Left lobe of liver (tissue), 2 donors: ENCODE measurements around the gene HJURP. TPM values are rescaled to one million over a fixed set of nuclear protein-coding genes. Genes with fewer than 3 reads are reported as not detected.

Source experiments
- ATAC-seq: fragments of 200-7000 bp; cut with Tn5 transposase; one replicate; pipeline ENCODE4 v1.9.1; 2020; ENCODE audit warnings: mild to moderate bottlenecking, moderate library complexity
- DNase-seq: peaks from one replicate; pipeline ENCODE4 v3.0.0-alpha.2; 2020; ENCODE audit warnings: low spot score
- total RNA-seq: library from RNA; stranded (reverse); gene quantifications from one replicate; pipeline ENCODE4 v1.2.1, GENCODE V29; 2021
- donor health status: DM: no; HTN: no; CAD: no; lungs with moderate emphysema.
- donor health status: DM: no; HTN: yes; CAD: no.

The HJURP gene
- total RNA-seq, 1 donor from 2014 or later, result 0.50 TPM

DNA sequence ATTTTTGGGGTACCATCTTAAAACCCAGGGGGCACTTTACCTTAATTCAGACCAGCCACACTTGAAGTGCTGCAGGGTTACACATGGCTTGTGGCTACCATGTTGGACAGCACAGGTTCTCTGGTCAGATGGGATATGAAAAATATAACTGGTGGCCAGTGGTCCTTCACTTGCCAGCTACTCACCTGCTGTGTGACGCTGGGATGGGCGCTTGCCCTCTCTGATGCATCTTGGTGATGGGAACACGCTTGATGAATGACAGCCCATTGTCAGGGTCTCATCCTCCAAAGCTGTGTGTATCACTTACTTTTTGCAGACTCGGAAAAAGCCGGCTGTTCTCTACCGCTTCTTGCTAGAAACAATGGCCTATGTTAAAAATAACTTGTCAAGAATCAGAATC, 22.5 kb downstream of the HJURP start:
- ATAC-seq, result no peak

DNA sequence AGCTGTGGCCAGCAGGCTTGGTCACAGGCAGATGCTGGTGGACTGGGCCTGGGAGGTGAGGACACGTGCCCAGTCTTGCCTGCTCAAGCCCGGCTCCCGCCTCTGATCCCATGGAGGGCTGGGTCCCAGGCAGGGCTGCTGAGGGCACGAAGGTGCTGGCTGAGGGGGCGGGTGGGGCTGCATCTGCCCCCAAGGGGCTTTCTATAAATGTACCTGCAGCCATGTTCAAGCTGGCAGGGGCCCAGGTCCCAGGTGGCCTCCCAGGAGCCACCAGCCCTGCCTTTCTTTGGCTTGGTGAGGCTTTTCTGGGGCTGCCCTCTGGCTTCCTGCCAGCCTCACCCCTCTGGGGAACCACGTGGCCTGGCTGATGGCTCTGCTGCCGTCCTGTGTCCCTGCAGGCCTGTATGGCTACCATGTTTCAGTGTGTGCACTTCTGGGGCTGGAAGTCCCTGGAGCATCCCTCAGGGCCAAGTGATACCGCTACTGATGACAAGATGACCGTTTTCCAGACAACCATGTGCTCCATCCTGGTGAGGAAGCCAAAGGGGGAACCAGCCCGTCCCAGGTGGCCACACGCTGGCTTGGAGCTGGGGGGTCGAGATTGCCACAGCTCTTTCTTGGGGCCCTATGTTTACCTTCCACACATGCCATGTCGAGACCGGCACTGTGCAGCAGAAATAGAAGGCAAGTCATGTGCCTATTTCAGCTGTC, 23.2 kb downstream of the HJURP start:
- ATAC-seq (no peak), DNase-seq (peak; percentile 45)

More for the DNA sequence above, 22.5 kb downstream of the HJURP start:
- DNase-seq, result peak; percentile 33

DNA sequence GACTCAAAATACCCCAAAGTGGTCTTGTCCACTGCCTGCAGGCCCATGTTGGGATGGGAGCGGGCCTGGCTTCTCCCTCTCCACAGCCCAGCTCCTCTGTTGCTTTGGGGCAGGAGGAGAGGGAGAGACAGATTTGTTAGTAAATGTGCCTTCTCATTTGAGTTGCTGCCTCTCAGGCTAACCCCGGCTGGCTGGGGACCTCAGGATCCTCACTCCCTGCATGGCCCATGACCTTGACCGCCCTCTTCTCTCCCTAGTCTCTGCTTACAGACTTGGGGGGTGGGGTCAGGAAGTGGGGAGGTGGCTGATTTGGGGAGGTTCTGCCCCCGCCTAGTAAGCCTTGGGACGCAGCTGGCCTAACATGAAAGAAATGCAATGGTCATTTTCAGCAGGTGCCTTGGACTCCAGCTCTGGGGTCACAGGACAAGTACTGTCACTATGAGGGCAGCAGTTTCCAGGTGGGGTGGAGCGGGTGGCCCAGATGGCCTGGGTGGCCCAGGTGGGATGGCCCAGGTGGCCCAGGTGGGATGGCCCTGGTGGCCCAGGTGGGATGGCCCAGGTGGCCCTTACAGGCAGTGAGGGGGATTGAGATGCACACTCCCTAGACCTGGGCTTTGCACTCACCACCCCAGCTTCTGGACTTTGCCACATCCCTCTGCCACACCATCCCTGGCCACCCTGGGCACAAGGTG, 24.1 kb downstream of the HJURP start:
- peak; percentile 22 for DNase-seq

DNA sequence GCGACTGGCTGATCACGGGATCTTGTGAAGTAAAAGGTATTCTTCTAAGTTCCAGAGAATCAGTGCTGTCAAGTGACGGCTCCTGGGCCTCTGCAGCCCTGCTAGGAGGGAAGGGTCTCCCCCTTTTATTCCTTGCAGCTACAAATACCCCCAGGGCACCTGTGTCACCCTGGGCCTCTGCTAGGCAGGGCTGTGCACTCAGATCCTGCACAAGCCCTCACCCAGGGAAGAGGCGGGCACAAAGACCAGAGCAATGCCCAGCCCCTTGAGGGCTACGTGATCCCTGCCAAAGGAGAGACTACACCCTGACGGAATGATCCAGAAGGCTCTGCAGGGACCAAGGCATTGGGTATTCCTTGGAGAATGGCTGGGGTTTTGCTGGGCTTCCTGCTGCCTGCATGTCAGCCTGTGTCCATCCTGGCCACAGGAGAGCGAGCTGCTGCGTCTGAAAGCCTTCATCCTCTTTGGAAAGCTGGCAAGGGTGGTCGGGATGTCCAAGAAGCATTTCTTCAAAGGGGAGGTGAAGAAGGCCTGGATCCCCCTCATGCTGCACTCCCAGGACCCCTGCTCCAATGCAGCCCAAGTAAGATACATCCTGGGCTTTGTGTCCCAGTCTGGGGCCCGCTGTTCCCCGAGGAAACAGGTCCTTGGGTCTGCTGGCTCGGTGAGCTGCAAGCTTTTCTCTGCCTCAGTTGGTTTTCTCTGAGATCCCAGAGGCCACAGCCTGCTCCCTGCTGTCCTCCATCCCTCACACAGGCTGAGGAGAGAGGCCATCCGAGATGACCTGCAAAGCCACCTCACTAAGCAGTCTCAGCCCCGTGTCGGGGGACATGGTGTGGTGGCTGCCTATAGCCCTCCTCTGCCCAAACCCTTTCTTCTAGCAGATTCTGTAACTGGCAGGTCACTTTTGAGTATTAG, 24.9 kb downstream of the HJURP start:
- DNase-seq (peak; percentile 31), ATAC-seq (no peak)

More for the DNA sequence above, 24.1 kb downstream of the HJURP start:
- ATAC-seq, result peak; percentile 7

DNA sequence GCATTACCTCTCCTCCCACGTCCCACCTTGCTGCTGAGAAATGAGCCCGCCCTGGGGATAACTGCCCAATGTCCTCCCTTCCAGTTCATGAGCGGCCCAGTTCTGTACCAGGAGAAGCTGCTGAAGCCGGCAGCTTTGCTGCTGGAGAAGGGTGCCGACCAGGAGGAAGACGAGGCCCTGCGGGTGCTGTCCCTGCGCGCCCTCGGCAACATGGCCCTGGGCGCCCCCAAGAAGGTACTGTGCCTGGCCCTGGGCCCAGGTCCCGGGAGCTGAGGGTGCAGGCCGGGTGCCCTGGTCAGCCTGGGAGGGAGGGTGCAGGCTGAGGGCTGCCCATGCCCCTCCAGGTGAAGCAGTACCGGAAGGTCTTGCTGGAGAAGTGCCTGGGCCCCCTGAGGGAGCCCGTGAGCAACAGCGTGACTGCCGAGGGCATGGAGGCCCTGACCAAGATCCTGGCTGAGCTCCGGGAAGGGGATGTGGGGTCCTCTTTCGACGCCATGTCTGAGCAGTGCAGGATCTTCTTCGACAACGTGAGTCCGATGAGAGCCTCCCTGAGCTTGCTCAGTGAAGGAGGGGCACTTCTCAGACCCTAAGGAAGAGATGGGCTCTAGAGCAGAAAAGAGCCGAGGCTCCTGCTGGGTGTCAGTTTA, 25.7 kb downstream of the HJURP start:
- ATAC-seq, result no peak
- DNase-seq, result peak; percentile 40

DNA sequence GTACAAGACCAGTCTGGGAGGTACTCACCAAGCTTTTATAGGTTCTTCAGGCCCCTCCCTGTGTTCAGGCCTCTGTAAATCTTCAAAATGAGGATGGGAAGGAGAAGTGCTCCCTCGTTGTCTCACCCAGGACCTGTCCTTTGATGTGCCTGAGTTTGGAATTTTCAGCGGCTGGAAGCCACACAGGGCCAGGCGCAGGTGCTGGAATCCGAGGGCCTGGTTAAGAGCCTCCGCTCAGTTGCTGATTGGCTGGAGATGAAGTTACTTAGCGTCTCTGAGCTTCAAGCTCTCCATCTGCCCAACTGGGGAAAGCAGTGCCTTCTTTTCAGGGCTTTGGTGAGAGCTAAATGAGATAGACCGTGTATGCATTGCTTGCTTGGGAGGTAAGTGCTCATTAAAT, 30.0 kb downstream of the HJURP start:
- peak; percentile 19 for DNase-seq
- ATAC-seq, result no peak

DNA sequence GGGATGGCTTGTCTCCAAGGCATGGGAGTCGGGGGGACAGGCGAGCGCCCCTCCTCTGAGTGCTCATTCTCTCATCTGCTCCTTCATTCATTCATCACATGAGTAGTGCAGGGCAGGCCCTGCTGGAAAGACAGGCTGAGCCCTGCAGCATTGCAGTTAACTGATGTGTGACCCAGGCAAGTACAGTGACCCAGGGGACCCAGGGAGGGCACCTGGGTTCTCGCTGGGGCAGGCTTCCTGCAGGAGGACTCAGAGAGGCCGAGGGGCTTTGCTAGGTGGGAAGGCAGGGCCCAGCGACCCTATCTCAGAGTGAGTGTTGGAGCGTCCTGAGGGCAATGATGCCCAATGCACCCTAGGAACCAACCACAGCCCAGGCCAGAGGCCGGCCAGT, 30.6 kb downstream of the HJURP start:
- ATAC-seq (peak; percentile 10), DNase-seq (peak; percentile 44)

DNA sequence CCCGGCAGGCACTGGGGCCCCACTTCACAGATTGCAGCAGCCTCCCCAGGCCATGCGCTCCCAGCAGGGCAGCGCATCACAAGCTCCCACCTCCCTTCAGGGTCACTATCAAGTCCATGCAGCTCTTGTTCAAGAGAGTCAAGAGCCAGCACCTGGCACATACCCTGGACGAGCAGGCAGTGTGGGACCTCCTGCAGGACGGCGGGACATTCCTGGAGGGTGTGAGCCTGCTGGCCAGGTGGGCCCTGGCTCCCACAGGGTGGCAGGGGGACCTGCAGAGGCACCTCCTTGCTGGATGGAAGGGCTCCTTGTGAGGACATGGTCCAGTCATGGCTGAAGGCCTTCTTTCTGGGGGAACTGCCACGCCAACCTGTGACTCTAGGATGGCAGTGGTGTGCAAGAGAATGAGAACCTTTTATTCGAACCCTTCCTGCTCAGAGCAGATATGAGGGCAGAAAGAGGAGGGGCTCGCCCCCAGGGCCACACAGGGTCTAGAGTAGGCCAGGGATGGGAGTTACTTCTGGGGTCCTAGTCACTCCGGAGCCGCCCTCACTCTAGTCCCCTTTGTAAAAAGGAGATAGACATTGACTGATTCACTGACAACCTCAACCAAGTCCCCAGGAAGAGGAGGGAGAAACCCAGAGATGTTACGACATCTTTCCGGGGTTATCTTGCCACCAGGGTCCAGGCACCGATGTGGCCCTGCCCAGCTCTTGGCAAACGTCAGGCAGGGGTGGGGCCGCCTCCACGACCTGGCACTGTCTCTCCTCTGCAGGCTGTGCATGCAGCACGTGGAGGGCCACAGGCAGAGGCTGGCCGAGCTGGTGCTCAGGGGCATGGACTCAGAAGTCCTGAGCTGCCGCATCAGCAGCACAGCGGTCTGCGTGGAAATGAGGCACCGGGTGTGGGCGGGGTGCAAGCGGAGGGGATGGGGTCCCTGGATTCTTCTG, 31.3 kb downstream of the HJURP start:
- ATAC-seq (peak; percentile 77), DNase-seq (peak; percentile 97)

DNA sequence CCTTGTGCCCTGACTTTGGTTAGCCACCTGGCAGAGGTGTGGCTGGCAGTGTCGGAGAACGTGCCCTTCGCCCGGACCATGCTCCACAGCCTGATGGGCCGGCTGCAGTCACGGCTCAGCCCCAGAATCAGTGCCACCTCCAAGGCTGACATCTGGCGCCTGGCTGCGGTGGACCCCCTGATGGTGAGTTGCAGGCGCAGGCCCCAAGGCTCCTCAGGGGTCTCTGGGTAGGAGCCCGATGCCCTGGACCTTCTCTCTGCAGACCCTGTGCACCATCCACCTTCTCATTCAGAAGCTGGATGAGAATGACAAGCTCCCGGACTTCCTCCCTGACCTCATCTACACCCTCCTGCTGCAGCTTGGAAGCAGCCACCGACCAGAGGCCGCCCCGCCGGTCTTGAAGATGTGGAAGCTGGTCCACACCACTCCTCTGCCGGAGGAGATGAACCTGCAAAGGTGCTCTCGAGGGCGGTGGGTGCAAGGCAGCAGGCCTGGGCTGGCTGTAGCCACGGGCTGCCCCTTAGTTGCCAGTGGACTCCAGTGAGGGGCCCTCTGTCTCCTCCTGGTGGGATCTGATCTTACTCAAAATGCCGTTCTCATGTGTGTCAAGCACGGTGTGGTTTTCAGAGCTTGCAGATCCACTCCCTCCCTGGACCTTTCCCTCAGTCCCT, 32.1 kb downstream of the HJURP start:
- peak; percentile 89 for DNase-seq
- peak; percentile 64 for ATAC-seq

DNA sequence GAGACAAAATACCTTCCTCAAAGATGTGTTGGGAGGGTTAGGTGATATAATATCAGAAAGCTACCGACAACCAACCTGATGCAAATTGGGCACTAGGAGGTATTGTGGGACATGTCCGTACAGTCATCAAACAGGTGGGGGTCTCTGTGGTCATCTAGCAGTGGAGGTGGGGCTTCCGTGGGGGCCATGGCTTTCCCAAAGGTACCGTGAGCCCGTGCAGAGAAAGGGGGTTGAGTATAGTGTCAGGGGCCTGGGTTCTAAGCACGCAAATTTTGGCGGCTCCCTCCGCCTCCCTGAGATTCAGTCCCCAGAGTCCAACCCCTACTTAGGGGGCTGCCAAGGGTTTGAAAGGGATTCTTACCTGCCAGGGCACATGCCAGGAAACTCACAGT, 32.6 kb downstream of the HJURP start:
- no peak for ATAC-seq
- DNase-seq, result no peak

DNA sequence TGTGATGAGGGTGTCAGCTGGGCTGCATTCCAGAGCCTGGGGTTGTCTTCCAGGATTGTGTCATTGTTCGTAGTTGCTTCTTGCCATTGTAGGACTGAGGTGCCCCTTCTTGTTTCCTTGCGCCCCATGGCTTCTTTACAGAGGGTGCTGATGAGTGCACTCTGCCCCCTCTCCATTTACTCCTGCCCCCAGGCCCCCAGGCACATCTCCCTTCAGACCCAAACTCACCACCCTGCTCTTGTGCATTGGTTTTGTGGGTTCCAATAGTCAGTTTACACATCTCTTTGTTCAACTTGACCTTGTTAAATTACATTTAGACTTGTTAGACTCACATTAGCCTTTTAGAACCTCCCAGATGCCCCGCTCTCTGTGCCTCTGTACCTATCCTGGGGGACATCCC, 33.1 kb downstream of the HJURP start:
- peak; percentile 22 for DNase-seq
- ATAC-seq, result no peak

DNA sequence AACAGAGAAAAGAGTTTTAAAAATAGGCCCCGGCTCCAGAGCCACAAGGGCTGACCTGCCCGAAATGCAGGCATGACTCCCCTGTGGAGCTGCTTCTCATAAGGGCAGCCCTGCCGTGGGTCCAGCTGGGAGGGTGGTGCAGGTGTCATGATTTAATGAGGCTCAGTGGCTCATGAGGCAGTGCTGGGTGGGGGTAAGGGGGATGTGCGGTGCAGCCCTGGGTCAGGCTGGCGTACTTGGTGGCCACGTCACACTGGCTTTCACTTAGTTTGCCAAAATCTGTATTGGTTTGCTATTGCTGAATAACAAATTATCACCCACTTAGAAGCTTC, 33.6 kb downstream of the HJURP start:
- peak; percentile 29 for DNase-seq
- ATAC-seq, result no peak

DNA sequence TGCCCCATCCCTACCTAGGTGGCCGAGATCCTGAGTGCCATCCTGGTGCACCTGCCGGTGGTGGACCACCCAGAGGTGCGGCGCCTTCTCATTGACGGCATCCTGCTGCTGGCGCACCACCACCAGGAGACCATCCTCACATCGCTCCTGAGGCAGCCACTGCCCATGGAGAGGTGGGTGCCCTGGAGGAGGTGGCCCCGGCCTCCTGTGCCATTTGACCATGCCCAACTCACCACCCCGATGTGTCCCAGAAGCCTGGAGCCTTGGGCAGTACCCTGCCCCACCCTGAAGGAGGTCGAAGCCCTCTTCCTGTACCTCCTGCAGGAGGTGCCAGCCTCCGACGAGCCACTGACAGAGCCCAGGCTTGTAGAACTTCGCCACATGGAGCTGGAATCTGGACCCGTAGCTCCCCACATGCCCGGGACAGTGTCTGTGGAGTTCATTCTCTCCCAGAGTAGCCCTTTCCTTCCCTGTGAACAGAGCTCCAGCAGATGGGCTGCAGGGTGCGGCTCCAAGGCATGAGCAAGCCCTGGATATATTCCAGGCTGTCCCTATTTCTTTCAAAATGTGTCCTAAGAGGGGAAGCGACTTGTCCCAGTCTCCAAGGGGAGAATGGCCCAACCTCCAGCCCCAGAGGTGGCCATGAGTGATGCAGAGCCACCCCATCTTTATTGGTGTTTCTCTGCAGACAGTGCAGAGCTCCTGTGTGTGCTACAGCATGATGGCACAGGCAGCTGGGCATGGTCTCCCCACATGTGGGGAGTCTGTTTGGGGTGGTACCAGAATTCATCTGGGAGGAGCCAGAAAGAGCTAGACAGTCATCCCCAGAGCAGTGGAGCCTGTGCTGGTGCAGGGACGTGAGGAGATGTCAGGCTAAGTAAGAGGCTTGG, 34.2 kb downstream of the HJURP start:
- no peak for ATAC-seq
- DNase-seq, result peak; percentile 41

DNA sequence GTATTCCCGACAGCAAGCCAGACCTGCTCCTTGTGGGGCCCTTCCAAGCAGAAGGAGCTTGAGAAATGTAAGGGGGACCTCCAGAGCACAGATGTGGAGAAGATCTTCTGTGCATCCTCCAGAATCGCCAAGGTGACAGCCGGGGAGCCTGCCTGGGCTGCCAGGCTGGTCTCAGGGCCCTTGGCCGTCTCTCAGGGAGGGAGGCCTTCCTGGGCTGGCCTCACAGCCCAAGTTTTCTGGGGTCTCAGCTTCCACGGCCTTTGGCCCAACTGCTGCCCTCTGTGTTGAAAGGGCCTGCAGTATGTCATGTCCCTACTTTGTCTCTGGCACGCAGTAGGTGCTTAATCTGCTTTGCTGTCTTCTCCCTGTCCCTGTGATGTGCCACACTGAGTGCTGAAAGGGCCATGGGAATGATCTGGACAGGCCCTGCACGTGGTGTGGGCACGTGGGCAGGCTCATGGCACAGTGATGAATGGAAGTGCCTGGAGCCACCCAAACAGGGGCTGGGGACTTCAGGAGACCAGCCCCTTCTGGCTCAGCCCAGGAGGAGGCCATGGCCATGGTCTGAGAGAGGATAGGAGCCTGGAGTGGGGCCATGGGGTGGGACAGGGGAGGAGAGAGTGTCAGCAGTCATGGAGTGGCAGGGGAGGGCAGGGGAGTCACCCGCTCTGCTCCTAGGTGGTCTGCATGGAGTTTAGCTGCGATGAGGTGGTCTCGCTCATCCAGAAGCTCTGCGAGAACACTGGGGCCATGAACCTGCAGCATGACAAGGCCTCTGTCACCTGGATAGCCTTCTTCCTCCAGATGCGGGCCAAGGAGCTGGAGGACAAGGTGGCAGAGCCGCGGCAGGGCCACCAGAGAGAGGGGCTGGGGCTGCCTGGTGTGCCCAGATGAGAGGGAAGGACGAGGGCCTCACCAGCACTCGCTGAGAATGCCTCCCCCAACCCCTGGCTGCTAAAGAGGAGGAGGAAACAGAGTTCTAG, 35.4 kb downstream of the HJURP start:
- no peak for DNase-seq
- no peak for ATAC-seq

DNA sequence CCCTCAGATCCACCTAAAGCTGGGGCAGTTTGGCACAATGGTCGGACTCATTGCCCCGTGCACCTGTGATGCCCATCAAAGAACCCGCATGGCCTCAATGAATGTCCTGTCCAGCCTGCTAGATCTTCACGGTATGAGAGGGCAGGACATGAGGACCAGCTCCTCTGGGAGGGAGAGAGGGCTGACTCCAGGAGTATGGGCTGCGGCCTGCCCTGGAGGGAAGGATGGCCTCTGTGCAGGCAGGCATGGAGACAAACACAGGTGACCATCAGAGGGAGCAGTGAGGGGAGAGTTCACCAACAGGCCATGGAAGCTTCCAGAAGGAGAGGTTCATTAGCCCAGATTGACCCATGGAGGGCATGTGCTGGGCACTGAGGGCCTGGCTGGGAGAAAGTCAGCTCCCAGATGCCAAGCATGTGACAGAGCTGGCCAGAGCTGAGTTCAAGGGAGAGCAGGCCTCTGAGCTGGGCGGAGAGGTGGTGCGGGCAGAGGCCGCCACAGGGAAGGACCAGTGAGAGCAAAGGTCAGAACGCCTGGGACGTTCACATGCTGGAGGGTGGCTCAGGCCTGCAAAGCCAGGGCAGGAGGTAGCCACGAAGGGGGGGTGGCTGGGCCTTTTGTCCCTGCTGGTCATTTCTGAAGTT, 36.2 kb downstream of the HJURP start:
- DNase-seq (peak; percentile 90), ATAC-seq (peak; percentile 69)

DNA sequence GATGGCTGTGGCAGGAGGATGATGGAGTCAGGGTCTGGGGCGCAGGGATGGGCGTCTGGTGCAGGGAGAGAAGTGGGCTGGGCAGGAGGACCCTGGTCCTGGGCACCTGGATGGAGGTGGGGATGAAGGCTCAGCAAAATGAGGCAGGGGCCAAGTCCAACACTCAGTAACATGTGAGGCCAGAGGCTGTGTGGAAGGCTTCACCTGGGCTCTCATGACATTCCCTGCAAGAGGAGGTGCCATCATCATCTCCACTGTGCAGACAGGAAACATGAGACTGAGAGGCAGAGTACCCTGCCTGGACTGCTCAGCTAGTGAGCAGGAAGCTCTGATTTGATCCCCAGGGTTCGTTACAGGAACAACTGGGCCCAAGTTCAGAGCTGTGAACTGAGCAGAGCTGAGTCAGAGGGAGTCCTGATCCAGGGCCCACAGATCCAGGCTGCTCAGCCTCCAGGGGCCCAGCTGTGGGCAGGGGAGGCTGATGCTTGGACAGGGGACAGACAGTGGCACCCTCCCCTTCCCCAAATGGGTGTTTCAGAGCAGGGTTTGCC, 36.9 kb downstream of the HJURP start:
- DNase-seq (peak; percentile 42), ATAC-seq (no peak)
